HG03439 (cell line): Measurements from ENCODE around the gene VENTX.
"Not testable (repeated sequence)": the region's sequence is repeated elsewhere in the genome, so short reads cannot be mapped to it uniquely, and the experiment has no call there.

Experiments used
- ATAC-seq: cut with Tn5 transposase; IDR thresholded peaks from one replicate; pipeline ENCODE4 v1.9.1; 2021; ENCODE audit warnings: mild to moderate bottlenecking, moderate library complexity; ENCODE audit not compliant: unreplicated experiment

The VENTX gene

GRCh38 chr10:133234796-133235195 lies 2.9 kb upstream of the VENTX start:
- not testable (repeated sequence) for ATAC-seq

DNA sequence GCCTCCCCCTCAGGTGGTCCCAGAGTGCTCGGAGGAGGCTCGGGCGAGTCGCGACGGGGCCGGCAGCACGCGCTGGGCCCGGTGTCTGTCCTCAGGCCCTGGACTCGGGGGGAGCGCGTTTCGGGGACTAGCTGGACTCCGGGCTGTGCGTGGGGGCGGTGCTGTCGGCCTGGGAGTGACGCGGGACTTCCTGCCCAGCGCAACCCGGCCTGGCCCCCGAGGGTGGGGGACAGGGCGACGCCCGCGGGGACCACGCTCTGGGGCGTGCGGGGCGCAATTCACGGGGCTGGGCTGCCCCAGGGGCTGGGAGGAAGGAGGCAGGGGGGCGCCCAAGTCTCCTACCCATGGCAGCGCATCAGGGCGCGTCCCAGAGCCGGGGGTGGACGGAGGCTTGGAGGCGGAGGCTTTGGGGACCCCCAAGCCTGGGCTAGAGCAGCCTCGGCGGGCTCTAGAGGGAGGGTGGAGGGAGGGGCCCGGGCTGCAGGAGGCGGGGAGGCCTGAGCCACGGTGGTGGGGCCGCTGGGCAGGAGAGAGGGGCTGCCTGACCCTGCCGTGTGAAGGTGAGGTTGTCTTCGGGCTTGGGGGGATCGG lies 2.3 kb upstream of the VENTX start:
- no peak for ATAC-seq

DNA sequence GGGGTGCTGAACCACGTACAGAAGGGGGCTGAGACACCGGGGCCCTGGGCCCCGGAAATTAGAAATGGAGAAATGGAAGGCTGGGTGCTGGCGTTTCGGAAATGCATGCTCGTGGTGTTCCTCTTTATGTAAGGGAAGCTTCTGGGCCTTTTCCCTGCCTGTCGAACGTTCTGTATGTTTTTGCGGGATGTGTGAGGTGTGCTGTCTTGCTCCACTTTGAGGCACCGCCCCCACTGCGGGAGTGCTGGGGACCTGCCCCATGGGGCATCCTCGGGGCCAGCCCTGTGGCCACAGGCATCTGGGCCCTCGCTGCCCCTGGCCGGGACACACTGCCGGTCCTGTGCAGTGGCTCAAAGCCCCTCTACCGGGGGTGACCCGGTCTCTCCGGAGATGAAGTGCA lies 1.7 kb upstream of the VENTX start:
- ATAC-seq, result no peak

GRCh38 chr10:133236401-133237240 lies 1.0 kb upstream of the VENTX start:
- no peak for ATAC-seq

DNA sequence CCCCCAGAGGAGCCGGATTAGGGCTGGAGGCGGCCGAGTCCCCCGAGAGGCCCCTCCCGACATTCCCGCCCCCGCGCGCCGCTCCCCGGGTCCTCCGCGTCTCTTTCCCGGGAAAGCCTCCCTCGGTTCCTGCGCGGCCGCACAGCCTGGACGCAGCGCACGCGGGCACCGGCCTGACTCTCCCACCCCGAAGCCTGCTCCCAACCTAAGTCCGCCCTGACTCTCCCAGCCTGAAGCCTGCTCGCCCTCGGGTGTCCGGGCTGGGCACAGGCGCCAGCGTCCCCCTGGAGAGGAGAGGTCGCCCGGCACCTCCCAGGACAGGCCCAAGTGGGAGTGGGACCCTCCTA lies 441 bp upstream of the VENTX start:
- ATAC-seq, result no peak

DNA sequence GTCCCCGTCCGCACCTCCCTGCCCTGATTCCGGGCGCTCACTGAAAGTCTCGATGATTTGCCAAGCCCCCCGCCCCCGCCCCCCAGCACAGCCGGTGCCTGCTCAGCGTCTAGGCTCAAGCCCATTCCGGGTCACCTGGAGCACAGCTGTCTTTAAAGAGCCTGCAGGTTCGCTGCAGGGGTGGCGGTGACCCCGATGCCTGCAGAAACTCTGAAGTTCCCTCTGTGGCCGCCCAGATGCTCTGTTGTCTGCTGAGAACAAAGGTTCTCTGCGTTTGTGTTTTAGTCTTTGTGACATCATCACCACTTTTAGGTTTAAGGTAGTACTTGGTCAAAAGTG lies 780 bp downstream of the VENTX start:
- no peak for ATAC-seq

DNA sequence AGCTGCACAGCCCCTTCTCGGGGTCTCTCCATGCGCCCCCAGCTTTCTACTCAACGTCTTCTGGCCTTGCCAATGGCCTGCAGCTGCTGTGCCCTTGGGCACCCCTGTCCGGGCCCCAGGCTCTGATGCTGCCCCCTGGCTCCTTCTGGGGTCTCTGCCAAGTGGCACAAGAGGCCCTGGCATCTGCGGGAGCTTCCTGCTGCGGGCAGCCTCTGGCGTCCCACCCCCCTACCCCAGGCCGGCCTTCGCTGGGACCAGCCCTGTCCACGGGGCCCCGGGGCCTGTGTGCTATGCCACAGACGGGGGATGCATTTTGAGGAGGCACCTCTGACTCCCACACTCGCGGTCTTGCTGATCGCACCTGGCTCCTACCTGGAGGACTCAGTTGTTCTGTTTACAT lies 2.3 kb downstream of the VENTX start:
- no peak for ATAC-seq

- ATAC-seq, result no peak
Measured at GRCh38 chr10:133241501-133242205, 4.0 kb downstream of the VENTX start.

- ATAC-seq, result no peak
Measured at GRCh38 chr10:133242611-133243356, 5.1 kb downstream of the VENTX start.

DNA sequence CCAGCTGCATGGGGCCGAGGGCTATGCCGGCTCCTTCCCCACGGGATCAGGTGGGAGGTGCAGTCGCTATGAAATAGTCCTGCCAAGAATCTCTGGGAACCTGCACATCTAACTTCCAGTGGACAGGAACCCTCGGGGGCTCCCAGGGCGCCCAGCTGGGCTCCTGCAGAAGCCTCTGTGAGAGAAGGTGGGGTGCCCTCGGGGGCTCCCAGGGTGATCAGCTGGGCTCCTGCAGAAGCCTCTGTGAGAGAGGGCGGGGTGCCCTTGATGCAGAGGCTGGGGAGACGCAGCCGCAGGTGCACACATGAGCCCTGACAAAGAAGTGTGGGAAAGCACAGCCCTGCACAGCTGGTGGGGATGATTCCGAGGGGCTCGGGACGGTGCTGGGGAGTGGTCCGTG lies 5.9 kb downstream of the VENTX start:
- ATAC-seq, result no peak

- no peak for ATAC-seq
Measured at GRCh38 chr10:133245439-133246235, 8.0 kb downstream of the VENTX start.

GRCh38 chr10:133246236-133246626 lies 8.6 kb downstream of the VENTX start:
- ATAC-seq, result no peak

DNA sequence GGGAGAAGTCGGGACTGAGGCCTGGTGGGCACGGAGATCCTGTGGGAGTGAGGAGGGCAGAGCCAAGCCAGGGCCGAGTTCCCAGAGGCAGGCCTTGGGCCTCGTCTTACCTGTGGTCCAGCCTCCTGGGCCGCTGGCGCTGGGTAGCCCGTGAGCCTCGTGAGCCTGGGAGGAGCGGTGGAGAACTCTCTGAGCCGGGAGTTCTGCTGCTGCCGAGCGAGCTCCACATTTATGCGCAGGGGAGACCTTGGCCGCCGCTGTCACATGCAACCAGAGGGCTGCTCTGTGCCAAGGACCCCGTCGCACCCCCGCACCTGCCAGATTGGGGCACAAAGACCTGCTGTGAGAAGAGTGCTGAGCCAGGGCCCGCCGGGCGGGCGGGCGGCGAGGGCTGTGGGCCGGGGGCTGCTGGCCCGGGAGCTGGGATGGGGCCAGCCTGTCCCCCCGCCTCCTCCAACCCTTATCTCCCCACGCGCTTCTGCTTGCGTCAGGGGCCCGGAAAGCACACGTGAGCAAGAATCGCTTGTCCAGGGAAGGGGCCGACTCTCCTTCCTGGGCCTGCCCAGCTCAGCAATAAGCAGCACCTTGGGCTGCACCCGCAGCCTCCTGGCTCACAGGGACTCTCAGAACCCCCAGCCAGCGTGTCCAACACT lies 10.2 kb downstream of the VENTX start:
- no peak for ATAC-seq

- no peak for ATAC-seq
Measured at GRCh38 chr10:133248334-133248715, 10.7 kb downstream of the VENTX start.

DNA sequence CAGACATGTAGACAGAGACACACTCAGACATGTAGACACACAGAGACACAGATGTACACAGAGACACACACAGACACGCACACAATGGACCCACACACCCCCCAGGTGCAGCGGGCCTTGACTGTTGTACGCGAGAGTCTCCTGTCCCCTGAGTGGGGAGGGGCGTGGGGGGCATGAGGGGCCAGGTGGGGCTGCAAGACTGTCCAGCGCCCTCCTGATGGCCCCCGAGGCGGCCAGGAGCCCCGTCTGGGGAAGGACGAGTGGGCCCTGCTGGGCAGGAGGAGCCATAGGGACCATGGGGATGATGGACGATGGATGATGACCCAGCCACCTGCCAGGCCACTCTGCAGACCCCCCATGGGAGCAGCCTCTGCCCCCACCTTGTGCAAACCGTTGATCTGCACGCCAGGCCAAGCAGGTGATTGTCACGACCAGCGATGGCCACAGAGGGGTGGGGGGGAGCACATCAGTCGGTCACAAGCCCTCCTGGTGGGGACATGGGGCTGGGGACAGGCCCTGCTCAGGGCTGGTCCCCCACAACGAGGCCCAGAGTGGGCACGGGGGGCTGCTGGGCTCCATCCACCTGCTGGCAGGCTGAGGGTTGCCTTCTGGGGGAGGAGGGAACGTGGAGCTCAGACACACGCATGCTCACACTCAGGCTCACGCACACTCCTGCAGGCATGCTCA lies 11.6 kb downstream of the VENTX start:
- ATAC-seq, result no peak

- no peak for ATAC-seq
Measured at GRCh38 chr10:133249975-133250754, 12.5 kb downstream of the VENTX start.

DNA sequence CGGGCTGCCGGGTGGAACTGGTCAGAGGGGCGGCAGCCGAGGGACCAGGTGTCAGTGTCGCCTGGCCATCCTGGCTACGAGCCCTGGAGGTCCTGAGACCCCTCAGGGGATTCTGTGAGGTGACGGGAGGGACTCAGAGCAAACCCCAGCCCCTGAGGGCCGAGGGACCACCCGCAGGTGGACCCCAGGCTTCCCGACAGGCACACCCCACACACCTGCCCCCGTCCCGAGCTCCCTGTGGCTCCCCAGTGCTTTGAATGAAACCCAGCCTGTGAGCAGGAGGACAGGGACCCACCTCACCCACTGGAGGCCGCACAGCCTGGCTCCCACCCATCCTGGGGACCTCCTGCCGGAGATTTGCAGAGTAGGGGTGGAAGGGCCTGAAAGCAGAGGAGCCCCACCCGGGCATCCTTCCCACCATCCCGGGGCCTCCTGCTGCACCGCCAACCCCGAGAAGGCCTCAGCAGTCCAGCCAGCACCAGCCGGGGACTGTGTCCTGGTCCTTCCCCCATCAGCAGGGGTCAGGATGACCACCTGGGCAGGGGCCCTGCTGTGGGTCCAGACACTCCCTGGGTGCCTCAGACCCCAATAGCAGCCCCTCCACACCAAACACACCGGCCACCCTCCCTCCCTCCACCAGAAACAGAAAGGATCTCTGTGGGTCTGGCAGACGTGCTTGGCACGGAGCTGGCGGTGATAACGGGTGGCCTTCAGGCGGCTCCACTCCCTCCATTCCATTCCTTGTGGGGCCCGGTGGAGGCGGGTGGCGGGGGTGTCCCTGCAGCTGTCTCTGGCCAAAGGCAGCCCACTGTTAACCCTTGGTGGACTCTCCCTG lies 13.9 kb downstream of the VENTX start:
- ATAC-seq, result no peak

DNA sequence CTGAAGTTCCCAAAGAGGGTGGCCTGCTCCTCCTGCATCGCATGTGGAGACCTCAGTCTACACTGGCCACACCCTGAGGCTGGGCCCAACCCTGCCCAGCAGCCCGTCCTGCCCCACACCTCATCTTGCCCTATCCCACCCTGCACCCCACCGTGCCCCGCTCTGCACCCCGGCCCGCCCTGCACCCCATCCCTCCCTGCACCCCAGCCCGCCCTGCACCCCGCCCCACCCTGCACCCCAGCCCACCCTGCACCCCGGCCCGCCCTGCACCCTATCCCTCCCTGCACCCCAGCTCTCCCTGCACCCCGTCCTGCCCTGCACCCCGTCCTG lies 14.5 kb downstream of the VENTX start:
- ATAC-seq, result no peak
